ENCODE measurements around the gene SATB1. TPM values are rescaled to one million over a fixed set of nuclear protein-coding genes. Genes with fewer than 3 reads are reported as not detected.
A peak's percentile ranks its signal among the peaks of the same experiment; 100 is the strongest.

The SATB1 gene
- total and polyA plus RNA-seq, 7 donors, result 5.5 to 135 (median 56.7) TPM

DNA sequence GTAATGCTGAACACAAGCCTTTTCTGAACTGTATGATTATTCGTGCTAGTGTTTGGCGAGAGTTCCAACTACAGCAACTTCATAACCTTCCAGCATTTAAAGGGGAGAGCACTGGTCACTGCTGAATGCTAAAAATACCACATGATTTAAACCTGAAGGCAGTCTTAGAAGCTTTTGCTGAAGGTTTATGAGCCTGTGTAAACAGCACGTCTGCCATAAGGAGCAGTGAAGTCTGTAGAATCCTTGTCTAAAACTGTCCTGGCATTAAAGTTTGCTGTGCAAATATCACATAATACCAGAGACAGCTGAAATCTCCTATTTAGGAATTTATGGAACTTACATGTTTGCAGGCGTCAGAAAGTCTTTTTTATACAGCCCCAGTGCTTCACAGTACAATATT lies 5.9 kb downstream of the SATB1 start:
- Histone ChIP-seq H3K4me1 (peaks cover 0 to 63% (median 33%) of the 10 kb centered on the region in 4 donors), H3K27ac (peak overlapping the region in 3 of 4 donors; percentile 17 to 95 (median 56)), H3K27me3 (no peaks in the 10 kb centered on the region), H3K9me3 (no peaks in the 10 kb centered on the region), H3K4me3 (peak overlapping the region in 1 of 4 donors; percentile 12), H3K36me3 (peaks cover 0 to 39% (median 10%) of the 10 kb centered on the region in 4 donors)
- intact Hi-C loops (cut with DNase I), result loop anchor here (2.0 kb wide), 1 partner anchor 14 kb away; no protein-coding TSS in a partner anchor
- TF ChIP-seq POLR2A (IDR thresholded peaks at IDR 0.05), result no peak
- peak in 2 of 4 donors; percentile 21 to 31 for TF ChIP-seq POLR2AphosphoS5 (IDR thresholded peaks at IDR 0.05)
- TF ChIP-seq CTCF (IDR thresholded peaks at IDR 0.05), result no peak
- DNase-seq, result no peak
- 15 to 47% methylated on average over 4 of the region's 4 CpGs for WGBS, 2 donors

GRCh38 chr3:18417904-18418572 lies 7.1 kb downstream of the SATB1 start:
- H3K27me3 ChIP-seq, result no peaks in the 10 kb centered on the region
- WGBS, 2 donors, result 78 to 82% methylated on average over 10 of the region's 10 CpGs
- no peak for DNase-seq
- H3K4me3 ChIP-seq, result no peak overlapping the region
- peaks cover 0 to 61% (median 31%) of the 10 kb centered on the region in 4 donors for H3K4me1 ChIP-seq
- H3K36me3 ChIP-seq, result peaks cover 0 to 51% (median 10%) of the 10 kb centered on the region in 4 donors
- intact Hi-C loops (cut with DNase I), result loop anchor here (2.0 kb wide), 1 partner anchor 13 kb away; no protein-coding TSS in a partner anchor
- no peaks in the 10 kb centered on the region for H3K9me3 ChIP-seq
- H3K27ac ChIP-seq, result peak overlapping the region in 3 of 4 donors; percentile 17 to 95 (median 56)
- TF ChIP-seq CTCF (IDR thresholded peaks at IDR 0.05), result no peak
- TF ChIP-seq POLR2A (IDR thresholded peaks at IDR 0.05), result no peak
- TF ChIP-seq EP300 (IDR thresholded peaks at IDR 0.05), result no peak
- no peak for TF ChIP-seq POLR2AphosphoS5 (IDR thresholded peaks at IDR 0.05)

- H3K9me3 ChIP-seq, result no peaks in the 10 kb centered on the region
- H3K36me3 ChIP-seq, result peaks cover 0 to 59% (median 10%) of the 10 kb centered on the region in 4 donors
- no peak for TF ChIP-seq POLR2A (IDR thresholded peaks at IDR 0.05)
- no peak for TF ChIP-seq POLR2AphosphoS5 (IDR thresholded peaks at IDR 0.05)
- TF ChIP-seq CTCF (IDR thresholded peaks at IDR 0.05), result no peak
- TF ChIP-seq EP300 (IDR thresholded peaks at IDR 0.05), result no peak
- H3K27me3 ChIP-seq, result no peaks in the 10 kb centered on the region
- H3K4me3 ChIP-seq, result no peak overlapping the region
- DNase-seq, result no peak
- no peak overlapping the region for H3K27ac ChIP-seq
- peaks cover 0 to 44% (median 18%) of the 10 kb centered on the region in 4 donors for H3K4me1 ChIP-seq
- 19 to 65% methylated on average over 3 of the region's 3 CpGs for whole genome bisulfite sequencing, 2 donors
- intact Hi-C loops (cut with DNase I), result no loop called here
These were observed 8.8 kb downstream of the SATB1 start for GRCh38 chr3:18416332-18416731.

- Histone ChIP-seq H3K36me3 (peaks cover 0 to 59% (median 10%) of the 10 kb centered on the region in 4 donors), H3K9me3 (no peaks in the 10 kb centered on the region), H3K4me3 (no peak overlapping the region), H3K27me3 (no peaks in the 10 kb centered on the region), H3K27ac (no peak overlapping the region), H3K4me1 (peaks cover 0 to 41% (median 18%) of the 10 kb centered on the region in 4 donors)
- TF ChIP-seq EP300 (IDR thresholded peaks at IDR 0.05) (no peak), CTCF (IDR thresholded peaks at IDR 0.05) (no peak), POLR2A (IDR thresholded peaks at IDR 0.05) (no peak), POLR2AphosphoS5 (IDR thresholded peaks at IDR 0.05) (no peak)
- WGBS, 2 donors, result 81 to 83% methylated on average over 3 of the region's 3 CpGs
- no peak for DNase-seq
- intact Hi-C loops (cut with DNase I), result no loop called here
These were observed 9.3 kb downstream of the SATB1 start for GRCh38 chr3:18415839-18416238.
